BLaER1 treated with 17β-estradiol and CSF1 and Interleukin-3, amounts not matched to agents 10 nM and 100 nM (cell line): ENCODE measurements around the gene CERCAM.
"Not testable (repeated sequence)": the region's sequence is repeated elsewhere in the genome, so short reads cannot be mapped to it uniquely, and the experiment has no call there.

Experiments
- H3K27ac ChIP-seq, 11 experiments: shearing (Covaris generic); formaldehyde crosslinking; 2 replicates each; pipeline ENCODE4 v1.8.1; 2022
- H3K27me3 ChIP-seq, 11 experiments: shearing (Covaris generic); formaldehyde crosslinking; 2 replicates each; pipeline ENCODE4 v1.8.1; 2022
- H3K36me3 ChIP-seq, 11 experiments: shearing (Covaris generic); formaldehyde crosslinking; 2 replicates each; pipeline ENCODE4 v1.8.1; 2022
- H3K4me1 ChIP-seq, 10 experiments: shearing (Covaris generic); formaldehyde crosslinking; 2 replicates each; pipeline ENCODE4 v1.8.1; 2022
- H3K4me2 ChIP-seq, 11 experiments: shearing (Covaris generic); formaldehyde crosslinking; 2 replicates each; pipeline ENCODE4 v1.8.1; 2022
- H3K4me3 ChIP-seq, 10 experiments: shearing (Covaris generic); formaldehyde crosslinking; 2 replicates each; pipeline ENCODE4 v1.8.1; 2022
- H3K9ac ChIP-seq, 11 experiments: shearing (Covaris generic); formaldehyde crosslinking; 2 replicates each; pipeline ENCODE4 v1.8.1; 2022
- H3K9me3 ChIP-seq, 11 experiments: shearing (Covaris generic); formaldehyde crosslinking; replicated peaks in 1 of 11; 2 replicates each; pipeline ENCODE4 v1.8.1; 2022
- H4K20me1 ChIP-seq, 11 experiments: shearing (Covaris generic); formaldehyde crosslinking; 2 replicates each; pipeline ENCODE4 v1.8.1; 2022
- Cebpa-rat ChIP-seq, 11 experiments: shearing (Covaris generic); IDR thresholded peaks; 2 replicates each; pipeline ENCODE4 v1.8.1; 2022

CERCAM gene

GRCh38 chr9:128412120-128412790, 8.4 kb upstream of the CERCAM start:
- no peaks in the 10 kb centered on the region for H4K20me1 ChIP-seq
- H3K9me3 ChIP-seq = no peaks in the 10 kb centered on the region
- no peaks in the 10 kb centered on the region for H3K27me3 ChIP-seq
- TF ChIP-seq Cebpa-rat (IDR thresholded peaks at IDR 0.05) = no peak
- H3K36me3 ChIP-seq = no peaks in the 10 kb centered on the region
- 0 out of 22 replicates have a peak overlapping the region, but pooled peaks of 1 of the 11 experiments have one; percentile 28 for H3K9ac ChIP-seq
- no peak overlapping the region for H3K4me3 ChIP-seq
- peaks cover 8 to 42% (median 33%) of the 10 kb centered on the region in 10 experiments; a peak in 17 of 20 replicates for H3K4me1 ChIP-seq
- peak overlapping the region in 7 of 11 experiments; percentile 9 to 49 (median 25); a peak in 8 of 22 replicates for H3K4me2 ChIP-seq
- no peak overlapping the region for H3K27ac ChIP-seq

- H3K27me3 ChIP-seq, H3K9ac ChIP-seq, H3K27ac ChIP-seq, H3K4me3 ChIP-seq, H3K9me3 ChIP-seq, H3K36me3 ChIP-seq, H3K4me2 ChIP-seq, H4K20me1 ChIP-seq: not testable (repeated sequence)
- H3K4me1 ChIP-seq = peaks cover 8 to 48% (median 30%) of the 10 kb centered on the region in 10 experiments; a peak in 17 of 20 replicates
Measured at GRCh38 chr9:128413728-128414127, 6.9 kb upstream of the CERCAM start.

- H3K9me3 ChIP-seq = no peaks in the 10 kb centered on the region
- H3K4me2 ChIP-seq = no peak overlapping the region
- no peak overlapping the region for H3K27ac ChIP-seq
- no peaks in the 10 kb centered on the region for H4K20me1 ChIP-seq
- no peak overlapping the region for H3K9ac ChIP-seq
- no peaks in the 10 kb centered on the region for H3K36me3 ChIP-seq
- TF ChIP-seq Cebpa-rat (IDR thresholded peaks at IDR 0.05) = no peak
- H3K4me3 ChIP-seq = no peak overlapping the region
- peaks cover 12 to 55% (median 37%) of the 10 kb centered on the region in 10 experiments; a peak in 19 of 20 replicates for H3K4me1 ChIP-seq
- peaks cover 8 to 9% (median 9%) of the 10 kb centered on the region in 11 experiments for H3K27me3 ChIP-seq
Measured at GRCh38 chr9:128414461-128414860, 6.2 kb upstream of the CERCAM start.

GRCh38 chr9:128415281-128415680, 5.4 kb upstream of the CERCAM start:
- no peak for TF ChIP-seq Cebpa-rat (IDR thresholded peaks at IDR 0.05)
- H3K36me3 ChIP-seq = no peaks in the 10 kb centered on the region
- no peaks in the 10 kb centered on the region for H4K20me1 ChIP-seq
- H3K9ac ChIP-seq = no peak overlapping the region
- H3K27me3 ChIP-seq = peaks cover 15 to 17% (median 16%) of the 10 kb centered on the region in 11 experiments
- H3K4me2 ChIP-seq = no peak overlapping the region
- H3K4me1 ChIP-seq = peaks cover 18 to 61% (median 44%) of the 10 kb centered on the region in 10 experiments; a peak in 19 of 20 replicates
- H3K27ac ChIP-seq = no peak overlapping the region
- H3K4me3 ChIP-seq = no peak overlapping the region
- no peaks in the 10 kb centered on the region for H3K9me3 ChIP-seq

- Histone ChIP-seq H3K9ac (peak overlapping the region in 5 of 11 experiments; percentile 31 to 43 (median 36); a peak in 7 of 22 replicates), H3K4me2 (peak overlapping the region; percentile 40 to 98 (median 63); a peak in 21 of 22 replicates), H4K20me1 (no peaks in the 10 kb centered on the region), H3K9me3 (no peaks in the 10 kb centered on the region), H3K4me3 (no peak overlapping the region), H3K4me1 (peaks cover 18 to 64% (median 45%) of the 10 kb centered on the region in 10 experiments; a peak in 19 of 20 replicates), H3K36me3 (no peaks in the 10 kb centered on the region), H3K27ac (no peak overlapping the region), H3K27me3 (peaks cover 15 to 17% (median 16%) of the 10 kb centered on the region in 11 experiments)
- TF ChIP-seq Cebpa-rat (IDR thresholded peaks at IDR 0.05) = no peak
Measured at GRCh38 chr9:128416014-128416413, 4.6 kb upstream of the CERCAM start.

- H3K9ac ChIP-seq = peak overlapping the region in 7 of 11 experiments; percentile 18 to 51 (median 36); a peak in 12 of 22 replicates
- peak overlapping the region in 3 of 11 experiments; percentile 2 to 23 (median 21); a peak in 3 of 22 replicates for H3K27ac ChIP-seq
- no peak overlapping the region for H3K4me3 ChIP-seq
- no peaks in the 10 kb centered on the region for H4K20me1 ChIP-seq
- H3K4me2 ChIP-seq = peak overlapping the region; percentile 40 to 98 (median 63)
- peaks cover 15 to 17% (median 16%) of the 10 kb centered on the region in 11 experiments for H3K27me3 ChIP-seq
- no peaks in the 10 kb centered on the region for H3K9me3 ChIP-seq
- no peaks in the 10 kb centered on the region for H3K36me3 ChIP-seq
- no peak for TF ChIP-seq Cebpa-rat (IDR thresholded peaks at IDR 0.05)
- H3K4me1 ChIP-seq = peaks cover 21 to 66% (median 47%) of the 10 kb centered on the region in 10 experiments
Measured at GRCh38 chr9:128416432-128417019, 4.1 kb upstream of the CERCAM start.

GRCh38 chr9:128419061-128419925, 1.4 kb upstream of the CERCAM start:
- Histone ChIP-seq H3K36me3 (peaks cover 3 to 16% (median 6%) of the 10 kb centered on the region in 11 experiments; a peak in 16 of 22 replicates), H3K4me2 (peak overlapping the region; percentile 90 to 99 (median 97)), H3K9me3 (no peaks in the 10 kb centered on the region), H3K27me3 (peaks cover 15 to 17% (median 16%) of the 10 kb centered on the region in 11 experiments), H3K9ac (peak overlapping the region in 6 of 11 experiments; percentile 21 to 85 (median 84); a peak in 9 of 22 replicates), H3K4me3 (peak overlapping the region in 7 of 10 experiments; percentile 77 to 98 (median 94); a peak in 13 of 20 replicates), H4K20me1 (no peaks in the 10 kb centered on the region), H3K4me1 (peaks cover 28 to 63% (median 50%) of the 10 kb centered on the region in 10 experiments), H3K27ac (no peak overlapping the region)
- TF ChIP-seq Cebpa-rat (IDR thresholded peaks at IDR 0.05) = no peak

- H3K4me2 ChIP-seq = peak overlapping the region; percentile 90 to 99 (median 97)
- no peaks in the 10 kb centered on the region for H4K20me1 ChIP-seq
- peak overlapping the region in 10 of 11 experiments; percentile 39 to 78 (median 65); a peak in 16 of 22 replicates for H3K27ac ChIP-seq
- peaks cover 15 to 17% (median 16%) of the 10 kb centered on the region in 11 experiments for H3K27me3 ChIP-seq
- TF ChIP-seq Cebpa-rat (IDR thresholded peaks at IDR 0.05) = no peak
- H3K36me3 ChIP-seq = peaks cover 6 to 23% (median 12%) of the 10 kb centered on the region in 11 experiments; a peak in 16 of 22 replicates
- H3K4me1 ChIP-seq = peaks cover 28 to 63% (median 50%) of the 10 kb centered on the region in 10 experiments
- H3K9me3 ChIP-seq = no peaks in the 10 kb centered on the region
- H3K4me3 ChIP-seq = peak overlapping the region; percentile 77 to 98 (median 89)
- peak overlapping the region; percentile 75 to 86 (median 83) for H3K9ac ChIP-seq
Measured at GRCh38 chr9:128420060-128420650, 502 bp upstream of the CERCAM start.
